WTC11 (cell line): ENCODE data around the gene SMG7.

Experiments
- NR1H2 ChIP-seq: sonication (generic); formaldehyde crosslinking; IDR thresholded peaks from 2 replicates; pipeline ENCODE4 v1.9.0; 2021; ENCODE audit warnings: mild to moderate bottlenecking, moderate library complexity, missing genetic modification reagents
- ZNF121 ChIP-seq: sonication (generic); formaldehyde crosslinking; IDR thresholded peaks from 2 replicates; pipeline ENCODE4 v1.8.0; 2023; ENCODE audit warnings: missing genetic modification reagents
- TF ChIP-seq, protein P1 (sequence below): fragments of 250-450 bp; sonication (Bioruptor Pico); IDR thresholded peaks from 2 replicates; pipeline ENCODE4 v1.8.0; 2021; ENCODE audit warnings: mild to moderate bottlenecking
- TF ChIP-seq, protein P2 (sequence below): fragments of 200-600 bp; IDR thresholded peaks from 2 replicates; pipeline ENCODE4 v1.8.0; 2022; ENCODE audit warnings: antibody characterized with exemption
- TF ChIP-seq, protein P3 (sequence below): sonication (generic); formaldehyde crosslinking; IDR thresholded peaks from 2 replicates; pipeline ENCODE4 v1.8.1; 2023; ENCODE audit warnings: mild to moderate bottlenecking, missing genetic modification reagents
- TF ChIP-seq, protein P4 (sequence below): sonication (generic); formaldehyde crosslinking; IDR thresholded peaks from 2 replicates; pipeline ENCODE4 v1.8.1; 2023; ENCODE audit warnings: mild to moderate bottlenecking, missing genetic modification reagents, moderate library complexity
- TF ChIP-seq, protein P5 (sequence below): sonication (generic); formaldehyde crosslinking; IDR thresholded peaks from 2 replicates; pipeline ENCODE4 v1.8.1; 2022; ENCODE audit warnings: missing genetic modification reagents, borderline replicate concordance
- TF ChIP-seq, protein P6 (sequence below): sonication (generic); formaldehyde crosslinking; IDR thresholded peaks from 2 replicates; pipeline ENCODE4 v1.8.1; 2022; ENCODE audit warnings: mild to moderate bottlenecking, missing genetic modification reagents, moderate library complexity, borderline replicate concordance
- TF ChIP-seq, protein P7 (sequence below): sonication (generic); formaldehyde crosslinking; IDR thresholded peaks from 2 replicates; pipeline ENCODE4 v1.8.1; 2023; ENCODE audit warnings: mild to moderate bottlenecking, missing genetic modification reagents, moderate library complexity

DNA sequence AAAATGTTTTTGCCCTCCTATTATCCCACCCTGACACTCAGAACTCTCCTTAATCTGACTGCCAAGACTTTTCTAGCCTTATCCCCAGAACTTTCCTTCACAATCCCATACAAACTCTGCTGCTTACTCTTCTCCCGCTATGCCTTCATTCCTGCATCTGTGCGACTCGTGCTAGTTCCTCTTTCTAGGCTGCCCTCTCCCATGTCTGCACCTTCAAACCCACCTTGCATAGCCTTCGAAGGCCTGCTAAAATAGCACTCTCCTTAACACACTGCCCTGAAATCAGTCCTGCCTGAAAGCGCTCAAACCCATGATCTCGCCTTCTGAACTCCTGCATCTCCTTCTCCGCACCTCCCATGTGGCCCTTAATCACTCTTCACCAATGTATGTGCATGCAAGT, 120.4 kb downstream of the SMG7 start:
- TF ChIP-seq, protein P1, sequence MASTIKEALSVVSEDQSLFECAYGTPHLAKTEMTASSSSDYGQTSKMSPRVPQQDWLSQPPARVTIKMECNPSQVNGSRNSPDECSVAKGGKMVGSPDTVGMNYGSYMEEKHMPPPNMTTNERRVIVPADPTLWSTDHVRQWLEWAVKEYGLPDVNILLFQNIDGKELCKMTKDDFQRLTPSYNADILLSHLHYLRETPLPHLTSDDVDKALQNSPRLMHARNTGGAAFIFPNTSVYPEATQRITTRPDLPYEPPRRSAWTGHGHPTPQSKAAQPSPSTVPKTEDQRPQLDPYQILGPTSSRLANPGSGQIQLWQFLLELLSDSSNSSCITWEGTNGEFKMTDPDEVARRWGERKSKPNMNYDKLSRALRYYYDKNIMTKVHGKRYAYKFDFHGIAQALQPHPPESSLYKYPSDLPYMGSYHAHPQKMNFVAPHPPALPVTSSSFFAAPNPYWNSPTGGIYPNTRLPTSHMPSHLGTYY (CRISPR knock-in tag): no peak
- TF ChIP-seq NR1H2 (CRISPR knock-in tag): no peak
- TF ChIP-seq, protein P2, sequence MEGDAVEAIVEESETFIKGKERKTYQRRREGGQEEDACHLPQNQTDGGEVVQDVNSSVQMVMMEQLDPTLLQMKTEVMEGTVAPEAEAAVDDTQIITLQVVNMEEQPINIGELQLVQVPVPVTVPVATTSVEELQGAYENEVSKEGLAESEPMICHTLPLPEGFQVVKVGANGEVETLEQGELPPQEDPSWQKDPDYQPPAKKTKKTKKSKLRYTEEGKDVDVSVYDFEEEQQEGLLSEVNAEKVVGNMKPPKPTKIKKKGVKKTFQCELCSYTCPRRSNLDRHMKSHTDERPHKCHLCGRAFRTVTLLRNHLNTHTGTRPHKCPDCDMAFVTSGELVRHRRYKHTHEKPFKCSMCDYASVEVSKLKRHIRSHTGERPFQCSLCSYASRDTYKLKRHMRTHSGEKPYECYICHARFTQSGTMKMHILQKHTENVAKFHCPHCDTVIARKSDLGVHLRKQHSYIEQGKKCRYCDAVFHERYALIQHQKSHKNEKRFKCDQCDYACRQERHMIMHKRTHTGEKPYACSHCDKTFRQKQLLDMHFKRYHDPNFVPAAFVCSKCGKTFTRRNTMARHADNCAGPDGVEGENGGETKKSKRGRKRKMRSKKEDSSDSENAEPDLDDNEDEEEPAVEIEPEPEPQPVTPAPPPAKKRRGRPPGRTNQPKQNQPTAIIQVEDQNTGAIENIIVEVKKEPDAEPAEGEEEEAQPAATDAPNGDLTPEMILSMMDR: no peak
- TF ChIP-seq, protein P3, sequence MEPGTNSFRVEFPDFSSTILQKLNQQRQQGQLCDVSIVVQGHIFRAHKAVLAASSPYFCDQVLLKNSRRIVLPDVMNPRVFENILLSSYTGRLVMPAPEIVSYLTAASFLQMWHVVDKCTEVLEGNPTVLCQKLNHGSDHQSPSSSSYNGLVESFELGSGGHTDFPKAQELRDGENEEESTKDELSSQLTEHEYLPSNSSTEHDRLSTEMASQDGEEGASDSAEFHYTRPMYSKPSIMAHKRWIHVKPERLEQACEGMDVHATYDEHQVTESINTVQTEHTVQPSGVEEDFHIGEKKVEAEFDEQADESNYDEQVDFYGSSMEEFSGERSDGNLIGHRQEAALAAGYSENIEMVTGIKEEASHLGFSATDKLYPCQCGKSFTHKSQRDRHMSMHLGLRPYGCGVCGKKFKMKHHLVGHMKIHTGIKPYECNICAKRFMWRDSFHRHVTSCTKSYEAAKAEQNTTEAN (CRISPR knock-in tag): no peak
- TF ChIP-seq, protein P4, sequence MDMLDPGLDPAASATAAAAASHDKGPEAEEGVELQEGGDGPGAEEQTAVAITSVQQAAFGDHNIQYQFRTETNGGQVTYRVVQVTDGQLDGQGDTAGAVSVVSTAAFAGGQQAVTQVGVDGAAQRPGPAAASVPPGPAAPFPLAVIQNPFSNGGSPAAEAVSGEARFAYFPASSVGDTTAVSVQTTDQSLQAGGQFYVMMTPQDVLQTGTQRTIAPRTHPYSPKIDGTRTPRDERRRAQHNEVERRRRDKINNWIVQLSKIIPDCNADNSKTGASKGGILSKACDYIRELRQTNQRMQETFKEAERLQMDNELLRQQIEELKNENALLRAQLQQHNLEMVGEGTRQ (CRISPR knock-in tag): no peak
- TF ChIP-seq ZNF121: no peak
- TF ChIP-seq, protein P5, sequence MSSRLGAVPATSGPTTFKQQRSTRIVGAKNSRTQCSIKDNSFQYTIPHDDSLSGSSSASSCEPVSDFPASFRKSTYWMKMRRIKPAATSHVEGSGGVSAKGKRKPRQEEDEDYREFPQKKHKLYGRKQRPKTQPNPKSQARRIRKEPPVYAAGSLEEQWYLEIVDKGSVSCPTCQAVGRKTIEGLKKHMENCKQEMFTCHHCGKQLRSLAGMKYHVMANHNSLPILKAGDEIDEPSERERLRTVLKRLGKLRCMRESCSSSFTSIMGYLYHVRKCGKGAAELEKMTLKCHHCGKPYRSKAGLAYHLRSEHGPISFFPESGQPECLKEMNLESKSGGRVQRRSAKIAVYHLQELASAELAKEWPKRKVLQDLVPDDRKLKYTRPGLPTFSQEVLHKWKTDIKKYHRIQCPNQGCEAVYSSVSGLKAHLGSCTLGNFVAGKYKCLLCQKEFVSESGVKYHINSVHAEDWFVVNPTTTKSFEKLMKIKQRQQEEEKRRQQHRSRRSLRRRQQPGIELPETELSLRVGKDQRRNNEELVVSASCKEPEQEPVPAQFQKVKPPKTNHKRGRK (CRISPR knock-in tag): no peak
- TF ChIP-seq, protein P6, sequence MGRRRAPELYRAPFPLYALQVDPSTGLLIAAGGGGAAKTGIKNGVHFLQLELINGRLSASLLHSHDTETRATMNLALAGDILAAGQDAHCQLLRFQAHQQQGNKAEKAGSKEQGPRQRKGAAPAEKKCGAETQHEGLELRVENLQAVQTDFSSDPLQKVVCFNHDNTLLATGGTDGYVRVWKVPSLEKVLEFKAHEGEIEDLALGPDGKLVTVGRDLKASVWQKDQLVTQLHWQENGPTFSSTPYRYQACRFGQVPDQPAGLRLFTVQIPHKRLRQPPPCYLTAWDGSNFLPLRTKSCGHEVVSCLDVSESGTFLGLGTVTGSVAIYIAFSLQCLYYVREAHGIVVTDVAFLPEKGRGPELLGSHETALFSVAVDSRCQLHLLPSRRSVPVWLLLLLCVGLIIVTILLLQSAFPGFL (CRISPR knock-in tag): no peak
- TF ChIP-seq, protein P7, sequence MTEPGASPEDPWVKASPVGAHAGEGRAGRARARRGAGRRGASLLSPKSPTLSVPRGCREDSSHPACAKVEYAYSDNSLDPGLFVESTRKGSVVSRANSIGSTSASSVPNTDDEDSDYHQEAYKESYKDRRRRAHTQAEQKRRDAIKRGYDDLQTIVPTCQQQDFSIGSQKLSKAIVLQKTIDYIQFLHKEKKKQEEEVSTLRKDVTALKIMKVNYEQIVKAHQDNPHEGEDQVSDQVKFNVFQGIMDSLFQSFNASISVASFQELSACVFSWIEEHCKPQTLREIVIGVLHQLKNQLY (CRISPR knock-in tag): no peak
